ENCODE measurements around the gene MAN1B1.

GRCh38 chr9:137085920-137086530 is 760 bp upstream of the MAN1B1 start:
- TF ChIP-seq CTCF (IDR thresholded peaks at IDR 0.05) (no peak), EZH2phosphoT487 (IDR thresholded peaks at IDR 0.05) (peak; percentile 53)
